H1 (cell line): ENCODE results near the gene SRRM5. TPM values are rescaled to one million over a fixed set of nuclear protein-coding genes. Genes with fewer than 3 reads are reported as not detected.
A peak's percentile ranks its signal among the peaks of the same experiment; 100 is the strongest.

Experiments
- BRCA1 ChIP-seq: IDR thresholded peaks from 2 replicates; pipeline ENCODE4 v1.6.1; 2012; ENCODE audit warnings: low read depth, low read length, improper control_type of control experiment
- CHD2 ChIP-seq: IDR thresholded peaks from 2 replicates; pipeline ENCODE4 v1.6.1; 2012; ENCODE audit warnings: low read length, improper control_type of control experiment
- EGR1 ChIP-seq: IDR thresholded peaks from 2 replicates; pipeline ENCODE4 v1.6.1; 2011; ENCODE audit warnings: low read depth, low read length, borderline replicate concordance
- HDAC2 ChIP-seq, 2 experiments: fragments of 300-600 bp in 1 of 2; sonication (generic) in 1 of 2; IDR thresholded peaks; 2 replicates each; pipeline ENCODE4 v1.6.1; 2011 to 2012; ENCODE audit warnings: low read depth in 2 of 2, low read length in 2 of 2, mild to moderate bottlenecking in 2 of 2, moderate library complexity in 2 of 2, borderline replicate concordance in 1 of 2, inconsistent platforms in 1 of 2
- SP1 ChIP-seq: IDR thresholded peaks from 2 replicates; pipeline ENCODE4 v1.6.1; 2011; ENCODE audit warnings: low read depth, low read length
- SP4 ChIP-seq: IDR thresholded peaks from 2 replicates; pipeline ENCODE4 v1.6.1; 2012; ENCODE audit warnings: low read length, inconsistent platforms
- polyA plus RNA-seq, 7 experiments: library from polyadenylated mRNA; depleted of rRNA in 3 of 7; stranded (reverse) in 5 of 7; unstranded in 2 of 7; fragments of >200 nt in 5 of 7; fragments of 200-250 nt in 2 of 7; gene quantifications; 1 replicate in 5 of 7; 2 replicates in 1 of 7; 4 replicates in 1 of 7; pipeline versions ENCODE4 v1.2.1 to v1.2.3, GENCODE V29; 2011 to 2013; ENCODE audit warnings: missing spikeins in 2 of 7, mixed read lengths in 2 of 7
- total RNA-seq: library from RNA; stranded (reverse); fragmentation: NEBNext Ultra II Directional; extraction: Animal tissue kit (Norgen Biotek cat#: 25700); gene quantifications from 2 replicates; pipeline ENCODE4 v1.2.1, GENCODE V29; 2021

The SRRM5 gene
- total and polyA plus RNA-seq, 2 of the 8 experiments (the other 6 are each of a cell fraction or from before 2014, with no cell fraction given), result 0.06 to 0.11 TPM

DNA sequence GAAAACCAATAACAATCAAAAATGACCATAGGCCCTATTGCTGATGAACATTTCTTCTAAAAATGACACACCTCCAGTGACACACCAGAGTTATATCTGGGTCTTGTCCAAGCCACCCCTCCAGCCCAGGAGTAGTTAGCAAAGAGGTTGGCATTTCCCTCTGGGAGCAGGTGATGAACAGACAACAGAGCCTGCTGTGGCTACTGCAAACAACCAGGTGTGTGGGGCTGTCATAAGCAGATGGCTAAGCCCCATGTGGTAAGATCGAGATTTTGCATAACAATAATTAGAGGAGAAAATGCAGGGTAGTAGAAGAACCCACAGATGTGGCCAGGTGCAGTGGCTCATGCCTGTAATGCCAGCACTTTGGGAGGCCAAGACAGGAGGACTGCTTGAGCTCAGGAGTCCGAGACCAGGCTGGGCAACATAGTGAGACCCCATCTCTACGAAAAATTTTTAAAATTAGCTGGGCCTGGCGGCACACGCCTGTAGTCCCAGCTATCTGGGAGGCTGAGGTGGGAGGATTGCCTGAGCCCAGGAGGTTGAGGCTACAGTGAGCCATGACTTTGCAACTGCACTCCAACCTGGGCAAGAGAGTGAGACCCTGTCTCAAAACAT, 41.6 kb upstream of the SRRM5 start (continued):
- no peak for TF ChIP-seq BRCA1
- TF ChIP-seq HDAC2 (IDR thresholded peaks at IDR 0.05; ENCODE audit: borderline replicate concordance in 1 of 2, low read depth in 2 of 2, low read length in 2 of 2), result peak in 1 of 2 experiments; percentile 94; a peak in 2 of 4 replicates
- no peak for TF ChIP-seq SP4
- TF ChIP-seq EGR1, result 0 out of 2 replicates have a peak, but pooled peaks have one; percentile 17
- peak; percentile 52; the same call in 1 of the 2 replicates for TF ChIP-seq SP1
- no peak for TF ChIP-seq CHD2
- TF ChIP-seq, all 59 proteins: peak for 10
